ENCODE data around the gene TRAF6. TPM values are rescaled to one million over a fixed set of nuclear protein-coding genes. Genes with fewer than 3 reads are reported as not detected.

The TRAF6 gene
- total RNA-seq, 1 donor from 2014 or later = 13.7 TPM

- Histone ChIP-seq H3K9me3 (no peaks in the 10 kb centered on the region), H3K27me3 (ENCODE audit: low read depth) (no peaks in the 10 kb centered on the region), H3K4me1 (peaks cover 24% of the 10 kb centered on the region), H3K36me3 (peaks cover 51% of the 10 kb centered on the region), H3K4me3 (no peak overlapping the region), H3K27ac (no peak overlapping the region)
- ATAC-seq = no peak
- TF ChIP-seq CTCF (IDR thresholded peaks at IDR 0.05) = no peak
- intact Hi-C loops (cut with DNase I) = no loop called here
- no peak for DNase-seq
Measured at GRCh38 chr11:36501236-36501635, 8.8 kb downstream of the TRAF6 start.

DNA sequence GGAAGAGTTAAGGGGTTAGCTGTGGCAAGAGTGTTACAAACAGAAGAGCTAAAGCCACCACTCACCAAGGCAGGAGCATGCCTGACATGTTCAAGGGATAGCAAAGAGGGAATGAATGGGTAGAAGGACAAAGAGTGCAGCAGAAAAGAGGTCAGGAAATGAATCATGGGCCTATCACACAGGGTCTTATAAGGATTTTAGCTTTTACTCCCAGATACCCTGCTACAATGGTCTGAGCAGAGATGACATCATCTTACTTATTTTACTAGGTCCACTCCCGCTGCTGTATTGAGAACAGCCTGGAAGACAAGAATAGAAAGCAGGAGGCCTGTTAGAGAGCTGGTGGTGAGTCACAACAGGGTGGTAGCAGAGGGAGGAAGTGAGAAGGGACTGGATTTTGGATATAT is 9.8 kb downstream of the TRAF6 start:
- H3K27me3 ChIP-seq (ENCODE audit: low read depth) = no peaks in the 10 kb centered on the region
- ATAC-seq (peak; percentile 21 to 48), DNase-seq (no peak)
- no peak overlapping the region for H3K4me3 ChIP-seq
- peaks cover 21% of the 10 kb centered on the region for H3K4me1 ChIP-seq
- peaks cover 60% of the 10 kb centered on the region for H3K36me3 ChIP-seq
- TF ChIP-seq CTCF (IDR thresholded peaks at IDR 0.05) = no peak
- intact Hi-C loops (cut with DNase I) = no loop called here
- H3K9me3 ChIP-seq = no peaks in the 10 kb centered on the region
- H3K27ac ChIP-seq = no peak overlapping the region

DNA sequence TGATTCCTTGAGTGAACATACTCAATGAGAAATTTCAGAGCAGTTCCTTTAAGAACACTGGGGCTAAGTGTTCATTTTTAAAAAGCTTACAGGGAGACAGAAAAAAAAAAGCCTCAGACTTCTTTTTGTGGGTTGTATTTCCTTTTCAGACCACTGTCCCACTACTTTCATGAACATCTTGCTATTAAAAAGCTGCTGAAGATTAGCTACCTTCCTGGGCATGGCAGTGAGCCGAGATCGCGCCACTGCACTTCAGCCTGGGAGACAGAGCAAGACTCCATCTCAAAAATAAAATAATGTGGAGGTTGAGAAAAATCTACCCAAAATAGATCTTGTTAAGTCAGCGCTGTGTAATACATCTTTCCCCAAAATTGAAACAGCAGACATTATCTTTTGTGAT is 10.8 kb downstream of the TRAF6 start:
- no peaks in the 10 kb centered on the region for H3K9me3 ChIP-seq
- peaks cover 70% of the 10 kb centered on the region for H3K36me3 ChIP-seq
- H3K27me3 ChIP-seq (ENCODE audit: low read depth) = no peaks in the 10 kb centered on the region
- intact Hi-C loops (cut with DNase I) = no loop called here
- H3K4me1 ChIP-seq = peaks cover 21% of the 10 kb centered on the region
- ATAC-seq (no peak), DNase-seq (no peak)
- H3K4me3 ChIP-seq = no peak overlapping the region
- no peak for TF ChIP-seq CTCF (IDR thresholded peaks at IDR 0.05)
- H3K27ac ChIP-seq = no peak overlapping the region

DNA sequence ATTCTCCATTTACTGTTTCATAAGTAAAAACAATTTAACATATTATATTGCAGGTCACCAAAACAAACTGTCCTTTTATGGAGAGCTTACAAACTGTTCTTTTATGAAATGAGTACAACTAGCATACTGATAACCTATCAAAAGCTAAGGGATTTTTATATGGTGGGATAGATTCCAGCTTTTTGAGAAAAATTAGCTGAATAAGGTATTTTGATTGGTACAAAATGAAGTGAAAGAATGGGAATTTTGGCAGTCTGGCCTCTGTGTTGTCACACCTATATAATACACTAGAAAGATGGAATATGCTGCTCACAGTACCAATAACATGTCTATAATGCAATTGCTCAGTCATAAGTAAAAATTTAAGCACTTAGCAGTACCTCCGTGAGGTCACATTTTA is 11.4 kb downstream of the TRAF6 start:
- peaks cover 76% of the 10 kb centered on the region for H3K36me3 ChIP-seq

DNA sequence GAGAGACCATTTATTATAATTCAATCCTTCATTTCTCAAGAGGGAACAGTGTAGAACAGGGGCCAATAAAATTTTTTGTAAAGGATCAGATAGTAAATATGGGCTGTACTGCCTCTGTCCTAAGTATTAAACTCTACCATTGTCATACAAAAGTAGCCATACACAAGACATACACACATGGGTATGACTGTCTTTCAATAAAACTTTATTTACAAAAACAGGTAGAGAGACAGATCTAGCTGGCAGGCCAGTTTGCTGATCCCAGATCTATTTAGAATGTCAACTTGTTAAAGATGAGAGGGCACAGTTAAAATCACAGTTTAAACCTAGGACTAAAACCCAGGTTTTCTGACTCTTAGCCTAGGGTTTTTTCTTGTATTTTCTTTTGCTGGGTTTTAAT is 16.7 kb downstream of the TRAF6 start:
- no peak overlapping the region for H3K27ac ChIP-seq
- H3K9me3 ChIP-seq = no peaks in the 10 kb centered on the region
- TF ChIP-seq CTCF (IDR thresholded peaks at IDR 0.05) = no peak
- ATAC-seq (no peak), DNase-seq (no peak)
- peaks cover 95% of the 10 kb centered on the region for H3K36me3 ChIP-seq
- no peaks in the 10 kb centered on the region for H3K4me1 ChIP-seq
- H3K4me3 ChIP-seq = no peak overlapping the region
- H3K27me3 ChIP-seq (ENCODE audit: low read depth) = no peaks in the 10 kb centered on the region
- intact Hi-C loops (cut with DNase I) = loop anchor here (5.0 kb wide), 1 partner anchor 201 kb away; no protein-coding TSS in a partner anchor

More for the DNA sequence above, 11.4 kb downstream of the TRAF6 start:
- ATAC-seq (no peak), DNase-seq (no peak)
- Histone ChIP-seq H3K27ac (no peak overlapping the region), H3K9me3 (no peaks in the 10 kb centered on the region), H3K27me3 (ENCODE audit: low read depth) (no peaks in the 10 kb centered on the region), H3K4me3 (no peak overlapping the region), H3K4me1 (peaks cover 21% of the 10 kb centered on the region)
- intact Hi-C loops (cut with DNase I) = no loop called here
- no peak for TF ChIP-seq CTCF (IDR thresholded peaks at IDR 0.05)

Data from lower lobe of right lung (tissue), 2 donors.